ENCODE measurements around the gene LCE1F. TPM values are rescaled to one million over a fixed set of nuclear protein-coding genes. Genes with fewer than 3 reads are reported as not detected.

Gene LCE1F
- not detected for total RNA-seq

GRCh38 chr1:152774875-152775274 lies at the start of gene LCE1F:
TSS of gene LCE1F (plus strand) at chr1:152775140. CDS start at chr1:152776372, 1,232 bp downstream.
- no peak for DNase-seq (ENCODE audit: low spot score)

GRCh38 chr1:152725261-152725660 lies 49.7 kb upstream of the LCE1F start:
- DNase-seq (ENCODE audit: low spot score), result no peak

GRCh38 chr1:152728986-152729385 lies 46.0 kb upstream of the LCE1F start:
- no peak for DNase-seq (ENCODE audit: low spot score)

GRCh38 chr1:152735648-152736047 lies 39.3 kb upstream of the LCE1F start:
- no peak for DNase-seq (ENCODE audit: low spot score)

- DNase-seq (ENCODE audit: low spot score), result no peak
Observed at GRCh38 chr1:152737997-152738396, 36.9 kb upstream of the LCE1F start.

GRCh38 chr1:152739841-152740240 lies 35.1 kb upstream of the LCE1F start:
- DNase-seq (ENCODE audit: low spot score), result no peak

- no peak for DNase-seq (ENCODE audit: low spot score)
Observed at GRCh38 chr1:152741656-152742055, 33.3 kb upstream of the LCE1F start.

DNA sequence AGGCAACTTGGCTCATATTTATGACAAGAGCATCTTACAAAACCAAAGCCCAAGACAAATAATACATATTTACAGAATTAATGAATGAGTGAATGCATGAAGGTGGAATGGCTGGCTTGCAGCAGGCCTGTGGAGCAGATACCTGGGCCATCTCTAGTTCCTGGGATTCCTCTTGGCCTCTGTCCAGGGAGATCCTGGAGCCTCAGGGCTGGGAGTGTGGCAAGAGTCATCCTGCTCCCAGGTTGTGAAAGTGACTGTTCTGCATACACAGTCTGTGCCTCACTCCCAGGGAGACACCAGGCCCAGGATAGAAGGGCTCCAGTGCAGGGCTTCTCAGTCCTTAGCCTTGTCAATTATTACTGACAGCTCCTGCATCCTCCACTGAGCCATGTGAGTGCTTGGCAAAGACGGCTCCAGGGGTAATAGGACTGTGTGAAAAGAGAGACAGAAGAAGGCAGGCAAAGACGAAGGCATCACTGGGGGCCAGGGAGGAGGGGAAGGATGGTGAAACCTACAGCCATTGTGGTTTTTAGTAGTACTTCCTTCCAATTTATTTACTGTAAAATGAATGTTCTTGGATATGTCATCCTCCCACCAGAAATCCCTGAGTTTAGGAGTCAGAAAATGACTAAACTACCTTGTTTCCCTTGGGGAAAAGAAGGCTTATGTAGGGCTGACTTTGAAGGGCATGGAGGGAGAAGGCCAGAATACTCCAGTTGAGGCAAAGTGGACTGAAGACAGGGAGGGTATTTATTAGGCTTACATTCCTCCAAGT lies 31.4 kb upstream of the LCE1F start:
- DNase-seq (ENCODE audit: low spot score), result no peak

GRCh38 chr1:152745289-152745704 lies 29.6 kb upstream of the LCE1F start:
- no peak for DNase-seq (ENCODE audit: low spot score)

GRCh38 chr1:152745765-152746444 lies 29.0 kb upstream of the LCE1F start:
- no peak for DNase-seq (ENCODE audit: low spot score)

GRCh38 chr1:152747831-152748230 lies 27.1 kb upstream of the LCE1F start:
- DNase-seq (ENCODE audit: low spot score), result no peak

DNA sequence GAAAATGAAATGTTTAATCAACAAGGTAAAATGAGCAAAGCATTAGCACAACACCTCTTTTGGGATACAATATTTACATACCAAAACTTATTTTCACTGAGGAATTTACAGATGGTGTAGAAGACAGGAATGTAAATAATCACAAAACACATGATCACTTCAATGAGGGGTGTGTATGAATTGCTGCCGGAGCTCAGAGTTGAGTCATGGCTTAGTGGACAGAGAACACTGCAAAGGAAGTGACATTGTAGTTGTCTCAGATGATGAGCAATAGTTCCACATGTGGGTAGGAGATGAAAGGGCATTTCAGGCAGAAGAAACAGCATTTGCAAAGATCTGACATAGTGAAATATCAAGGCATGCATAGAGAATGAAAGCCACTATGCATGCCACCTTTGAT lies 22.7 kb upstream of the LCE1F start:
- no peak for DNase-seq (ENCODE audit: low spot score)

GRCh38 chr1:152753586-152753985 lies 21.4 kb upstream of the LCE1F start:
- no peak for DNase-seq (ENCODE audit: low spot score)

DNA sequence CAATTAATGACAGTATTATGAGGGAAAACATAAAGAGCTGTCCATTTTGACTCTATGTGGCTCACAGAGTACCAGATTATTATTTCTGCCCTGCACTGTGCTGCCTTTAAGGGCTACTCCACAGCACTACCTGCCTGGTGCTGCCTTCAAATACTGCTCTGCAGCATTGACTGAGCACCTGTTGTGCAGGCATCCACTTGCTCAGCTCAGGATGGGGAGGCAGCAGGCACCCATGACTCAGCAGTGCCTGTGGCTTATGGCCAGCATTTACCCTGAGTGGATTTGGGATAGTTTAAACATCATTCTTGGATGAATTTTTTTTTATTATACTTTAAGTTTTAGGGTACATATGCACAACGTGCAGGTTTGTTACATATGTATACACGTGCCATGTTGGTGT lies 18.1 kb upstream of the LCE1F start:
- DNase-seq (ENCODE audit: low spot score), result no peak

DNA sequence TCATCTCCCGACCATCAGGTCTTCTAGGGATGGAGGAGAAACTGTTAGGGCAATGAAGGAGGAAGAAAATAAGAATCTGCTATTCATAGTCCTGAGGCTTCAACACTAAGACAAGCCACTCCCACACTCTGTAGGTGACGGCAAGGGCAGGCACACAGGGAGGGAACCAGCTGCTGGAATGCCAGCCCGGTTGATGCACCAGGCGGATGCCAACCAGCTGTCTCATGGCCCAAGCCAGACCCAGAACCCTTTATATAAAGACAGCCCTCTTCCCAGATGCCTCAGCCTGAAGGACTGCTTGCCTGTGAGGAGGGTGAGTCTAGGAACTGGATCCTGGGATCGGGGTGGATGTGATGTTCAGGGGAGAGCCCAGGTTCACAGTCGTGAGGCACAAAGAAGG lies 17.2 kb upstream of the LCE1F start, which contains the start of gene KPRP:
Gene KPRP, plus strand, starts transcription at position 279 of the 400 bp plus-strand sequence. CDS start 1,564 bp downstream, outside the sequence.
- DNase-seq (ENCODE audit: low spot score), result no peak

DNA sequence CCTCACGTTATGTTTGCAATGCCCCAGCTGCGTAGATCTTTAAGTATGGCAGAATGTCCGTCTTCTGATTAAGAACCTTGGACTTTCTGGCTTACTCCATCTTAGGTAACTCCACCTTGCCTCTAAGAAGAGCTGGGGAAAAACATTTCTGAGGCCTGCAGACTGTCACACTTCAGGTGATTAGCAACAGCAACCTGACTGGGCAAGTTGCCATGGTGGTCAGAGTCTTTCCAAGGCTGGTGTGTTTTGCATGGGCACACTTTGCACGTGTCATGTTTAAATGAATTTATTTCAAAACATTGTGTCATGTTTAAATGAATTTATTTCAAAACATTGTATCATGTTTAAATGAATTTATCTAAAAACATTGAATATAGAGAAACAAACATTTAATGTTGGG lies 16.3 kb upstream of the LCE1F start:
- DNase-seq (ENCODE audit: low spot score), result no peak

GRCh38 chr1:152759453-152760173 lies 15.3 kb upstream of the LCE1F start:
- peak; percentile 73 for DNase-seq (ENCODE audit: low spot score)

GRCh38 chr1:152760551-152761190 lies 14.3 kb upstream of the LCE1F start:
- no peak for DNase-seq (ENCODE audit: low spot score)

GRCh38 chr1:152761609-152762213 lies 13.2 kb upstream of the LCE1F start:
- no peak for DNase-seq (ENCODE audit: low spot score)

GRCh38 chr1:152768847-152769533 lies 6.0 kb upstream of the LCE1F start:
- DNase-seq (ENCODE audit: low spot score), result no peak

- no peak for DNase-seq (ENCODE audit: low spot score)
Observed at GRCh38 chr1:152770411-152770810, 4.5 kb upstream of the LCE1F start.
